Activated CD4-positive, alpha-beta memory T cell treated with anti-CD3 and anti-CD28 coated beads, Interleukin-2, amount 10 ng/mL, durations not matched to agents 7 days and 5 days (primary cell): ENCODE results near the gene CASKIN2. TPM values are rescaled to one million over a fixed set of nuclear protein-coding genes. Genes with fewer than 3 reads are reported as not detected.
"Not testable (repeated sequence)": the region's sequence is repeated elsewhere in the genome, so short reads cannot be mapped to it uniquely, and the experiment has no call there.

ENCODE experiments used
- CTCF ChIA-PET: fragments of 350-600 bp; sonication (Branson Sonifier 250); formaldehyde crosslinking; loops from one replicate; lab custom pipeline; 2021; ENCODE audit warnings: antibody characterized with exemption, inconsistent platforms; lab: Charles Lee
- POLR2A ChIA-PET: fragments of 350-600 bp; sonication (Branson Sonifier 250); formaldehyde crosslinking; loops from one replicate; lab custom pipeline; 2021; ENCODE audit warnings: antibody characterized with exemption; lab: Charles Lee
- DNase-seq: peaks from one replicate; pipeline ENCODE4 v3.0.0-alpha.2; 2020
- H3K27ac Mint-ChIP-seq: one replicate; pipeline ENCODE4 v1.8.0; 2021; ENCODE audit warnings: mild to moderate bottlenecking, mixed read lengths
- H3K27me3 Mint-ChIP-seq: one replicate; pipeline ENCODE4 v1.8.0; 2021; ENCODE audit warnings: mixed read lengths
- H3K36me3 Mint-ChIP-seq: one replicate; pipeline ENCODE4 v1.8.0; 2021; ENCODE audit warnings: low read depth, mixed read lengths
- H3K4me1 Mint-ChIP-seq: one replicate; pipeline ENCODE4 v1.8.0; 2021; ENCODE audit warnings: mixed read lengths
- H3K4me3 Mint-ChIP-seq: one replicate; pipeline ENCODE4 v1.8.0; 2021; ENCODE audit warnings: mild to moderate bottlenecking, mixed read lengths
- H3K9me3 Mint-ChIP-seq: one replicate; pipeline ENCODE4 v1.8.0; 2021; ENCODE audit warnings: mixed read lengths
- total RNA-seq, 2 experiments: library from RNA; stranded (reverse); gene quantifications; one replicate each; pipeline ENCODE4 v1.2.3, GENCODE V29; 2021

CASKIN2 gene
- total RNA-seq, 2 experiments from 2014 or later, result 1.5 to 1.9 TPM

GRCh38 chr17:75524269-75524969 is 9.1 kb upstream of the CASKIN2 start:
- Mint-ChIP-seq H3K27ac (no peak overlapping the region), H3K27me3 (peaks cover 4% of the 10 kb centered on the region), H3K4me1 (peaks cover 22% of the 10 kb centered on the region), H3K9me3 (no peaks in the 10 kb centered on the region), H3K36me3 (peaks cover 29% of the 10 kb centered on the region), H3K4me3 (no peak overlapping the region)
- ChIA-PET CTCF (interaction anchor here (0.9 to 3.6 kb wide), 5 partner anchors 8 to 108 kb away, joined by 3 to 17 read pairs (median 4); partner anchors contain the start of gene TSEN54), POLR2A (interaction anchor here (0.9 to 3.5 kb wide), 4 partner anchors 7 to 119 kb away, joined by 4 to 29 read pairs (median 16); partner anchors contain the start of genes GRB2 and TSEN54)
- DNase-seq, result no peak

- Mint-ChIP-seq H3K36me3 (peaks cover 35% of the 10 kb centered on the region), H3K4me1 (peaks cover 30% of the 10 kb centered on the region), H3K27me3 (peaks cover 4% of the 10 kb centered on the region), H3K9me3 (no peaks in the 10 kb centered on the region), H3K4me3 (no peak overlapping the region), H3K27ac (no peak overlapping the region)
- POLR2A ChIA-PET, result interaction anchor here (2.1 to 3.4 kb wide), 2 partner anchors 11 to 65 kb away, joined by 5 to 26 read pairs; no protein-coding TSS in a partner anchor
- DNase-seq, result no peak
- CTCF ChIA-PET, result interaction anchor here (0.8 to 3.6 kb wide), 2 partner anchors 7 to 108 kb away, joined by 3 to 17 read pairs; partner anchors contain the start of gene TSEN54
Observed at GRCh38 chr17:75523647-75524046, 8.3 kb upstream of the CASKIN2 start.

- Mint-ChIP-seq H3K9me3 (no peaks in the 10 kb centered on the region), H3K27ac (no peak overlapping the region), H3K27me3 (peaks cover 4% of the 10 kb centered on the region), H3K4me1 (peaks cover 44% of the 10 kb centered on the region), H3K36me3 (peaks cover 47% of the 10 kb centered on the region), H3K4me3 (no peak overlapping the region)
- POLR2A ChIA-PET, result interaction anchor here (3.4 kb wide), 1 partner anchor 13 kb away, joined by 26 read pairs; no protein-coding TSS in a partner anchor
- CTCF ChIA-PET, result interaction anchor here (1.0 kb wide), 2 partner anchors 128 to 143 kb away, joined by 3 to 4 read pairs; no protein-coding TSS in a partner anchor
- DNase-seq, result no peak
Observed at GRCh38 chr17:75521951-75522727, 6.8 kb upstream of the CASKIN2 start.

- Mint-ChIP-seq H3K27ac (no peak overlapping the region), H3K27me3 (peaks cover under 1% of the 10 kb centered on the region), H3K4me1 (peaks cover 37% of the 10 kb centered on the region), H3K36me3 (peaks cover 47% of the 10 kb centered on the region), H3K9me3 (no peaks in the 10 kb centered on the region), H3K4me3 (no peak overlapping the region)
- ChIA-PET POLR2A (no interaction called here), CTCF (no interaction called here)
- no peak for DNase-seq
Observed at GRCh38 chr17:75521290-75521689, 6.0 kb upstream of the CASKIN2 start.

GRCh38 chr17:75520413-75520812 is 5.1 kb upstream of the CASKIN2 start:
- Mint-ChIP-seq H3K36me3 (peaks cover 47% of the 10 kb centered on the region), H3K4me1 (peaks cover 34% of the 10 kb centered on the region)
- H3K27me3 Mint-ChIP-seq, POLR2A ChIA-PET, H3K4me3 Mint-ChIP-seq, H3K27ac Mint-ChIP-seq, H3K9me3 Mint-ChIP-seq, DNase-seq: not testable (repeated sequence)
- CTCF ChIA-PET, result interaction anchor here (0.6 kb wide), 1 partner anchor 197 kb away, joined by 3 read pairs; no protein-coding TSS in a partner anchor

- Mint-ChIP-seq H3K9me3 (no peaks in the 10 kb centered on the region), H3K27ac (peak overlapping the region; percentile 89), H3K36me3 (peaks cover 42% of the 10 kb centered on the region), H3K4me3 (no peak overlapping the region), H3K4me1 (peaks cover 32% of the 10 kb centered on the region), H3K27me3 (no peaks in the 10 kb centered on the region)
- DNase-seq, result no peak
- POLR2A ChIA-PET, result interaction anchor here (2.3 to 4.1 kb wide), 3 partner anchors 7 to 15 kb away, joined by 7 to 45 read pairs (median 29); partner anchors contain the start of gene LLGL2
- CTCF ChIA-PET, result interaction anchor here (1.3 to 1.7 kb wide), 2 partner anchors 16 to 229 kb away, joined by 3 to 7 read pairs; no protein-coding TSS in a partner anchor
Observed at GRCh38 chr17:75518983-75519537, 3.7 kb upstream of the CASKIN2 start.

- H3K9me3 Mint-ChIP-seq, result no peaks in the 10 kb centered on the region
- peak overlapping the region; percentile 89 for H3K27ac Mint-ChIP-seq
- peaks cover 37% of the 10 kb centered on the region for H3K36me3 Mint-ChIP-seq
- ChIA-PET CTCF (interaction anchor here (0.9 to 1.7 kb wide), 5 partner anchors 17 to 246 kb away, joined by 3 to 7 read pairs (median 3); partner anchors contain the start of genes GALK1 and SLC25A19), POLR2A (interaction anchor here (1.2 to 4.1 kb wide), 5 partner anchors 8 to 61 kb away, joined by 4 to 45 read pairs (median 7); partner anchors contain the start of genes LLGL2 and TMEM94)
- peak overlapping the region; percentile 94 for H3K4me3 Mint-ChIP-seq
- peaks cover 30% of the 10 kb centered on the region for H3K4me1 Mint-ChIP-seq
- peak; percentile 66 for DNase-seq
- peaks cover 3% of the 10 kb centered on the region for H3K27me3 Mint-ChIP-seq
Observed at GRCh38 chr17:75518201-75518600, 2.9 kb upstream of the CASKIN2 start.

- peaks cover 3% of the 10 kb centered on the region for H3K27me3 Mint-ChIP-seq
- H3K27ac Mint-ChIP-seq, result peak overlapping the region; percentile 89
- peaks cover 30% of the 10 kb centered on the region for H3K4me1 Mint-ChIP-seq
- peak; percentile 57 for DNase-seq
- ChIA-PET POLR2A (interaction anchor here (0.5 to 4.1 kb wide), 12 partner anchors 9 to 229 kb away, joined by 3 to 45 read pairs (median 6); partner anchors contain the start of genes LLGL2, SLC25A19 and TMEM94), CTCF (interaction anchor here (0.9 to 1.7 kb wide), 12 partner anchors 8 to 359 kb away, joined by 3 to 17 read pairs (median 6); partner anchors contain the start of genes GALK1, LLGL2, SLC25A19 and TMEM94)
- peak overlapping the region; percentile 94 for H3K4me3 Mint-ChIP-seq
- H3K36me3 Mint-ChIP-seq, result peaks cover 33% of the 10 kb centered on the region
- H3K9me3 Mint-ChIP-seq, result no peaks in the 10 kb centered on the region
Observed at GRCh38 chr17:75517297-75517865, 2.0 kb upstream of the CASKIN2 start.

GRCh38 chr17:75516619-75517296 is 1.4 kb upstream of the CASKIN2 start:
- peaks cover 3% of the 10 kb centered on the region for H3K27me3 Mint-ChIP-seq
- POLR2A ChIA-PET, result interaction anchor here (0.5 to 4.1 kb wide), 18 partner anchors 10 to 778 kb away, joined by 3 to 45 read pairs (median 5); partner anchors contain the start of genes GGA3, GRB2, LLGL2 and MRPS7
- CTCF ChIA-PET, result interaction anchor here (0.8 to 1.7 kb wide), 18 partner anchors 9 to 359 kb away, joined by 3 to 17 read pairs (median 4); partner anchors contain the start of genes GRB2, LLGL2, SLC25A19 and SMIM5
- peak; percentile 45 for DNase-seq
- H3K4me3 Mint-ChIP-seq, result peak overlapping the region; percentile 94
- no peaks in the 10 kb centered on the region for H3K9me3 Mint-ChIP-seq
- H3K4me1 Mint-ChIP-seq, result peaks cover 30% of the 10 kb centered on the region
- H3K36me3 Mint-ChIP-seq, result peaks cover 30% of the 10 kb centered on the region
- H3K27ac Mint-ChIP-seq, result peak overlapping the region; percentile 89

GRCh38 chr17:75516255-75516618 is 900 bp upstream of the CASKIN2 start, which contains the start of gene TSEN54:
TSEN54 (plus strand) TSS chr17:75516528; CDS start chr17:75516561, 33 bp downstream.
- H3K4me1 Mint-ChIP-seq, result peaks cover 30% of the 10 kb centered on the region
- ChIA-PET POLR2A (interaction anchor here (0.5 to 4.1 kb wide), 17 partner anchors 10 to 778 kb away, joined by 3 to 45 read pairs (median 5); partner anchors contain the start of genes GGA3, GRB2, LLGL2 and MRPS7), CTCF (interaction anchor here (0.7 to 1.7 kb wide), 19 partner anchors 9 to 360 kb away, joined by 3 to 17 read pairs (median 4); partner anchors contain the start of genes GRB2, LLGL2, SLC25A19 and SMIM5)
- peak; percentile 96 for DNase-seq
- H3K36me3 Mint-ChIP-seq, result peaks cover 28% of the 10 kb centered on the region
- H3K27ac Mint-ChIP-seq, result peak within 1 kb of the TSS; percentile 89
- no peaks in the 10 kb centered on the region for H3K9me3 Mint-ChIP-seq
- peaks cover 3% of the 10 kb centered on the region for H3K27me3 Mint-ChIP-seq
- H3K4me3 Mint-ChIP-seq, result peak within 1 kb of the TSS; percentile 94

GRCh38 chr17:75514919-75515495 is 330 bp downstream of the CASKIN2 start:
- H3K27ac Mint-ChIP-seq, result no peak overlapping the region
- peak overlapping the region; percentile 65 for H3K4me3 Mint-ChIP-seq
- CTCF ChIA-PET, result no interaction called here
- no peak for DNase-seq
- POLR2A ChIA-PET, result no interaction called here
- peaks cover 22% of the 10 kb centered on the region for H3K36me3 Mint-ChIP-seq
- no peaks in the 10 kb centered on the region for H3K9me3 Mint-ChIP-seq
- H3K27me3 Mint-ChIP-seq, result peaks cover 3% of the 10 kb centered on the region
- H3K4me1 Mint-ChIP-seq, result peaks cover 30% of the 10 kb centered on the region
